Measurements from ENCODE around the gene ART4.

ART4 gene

DNA sequence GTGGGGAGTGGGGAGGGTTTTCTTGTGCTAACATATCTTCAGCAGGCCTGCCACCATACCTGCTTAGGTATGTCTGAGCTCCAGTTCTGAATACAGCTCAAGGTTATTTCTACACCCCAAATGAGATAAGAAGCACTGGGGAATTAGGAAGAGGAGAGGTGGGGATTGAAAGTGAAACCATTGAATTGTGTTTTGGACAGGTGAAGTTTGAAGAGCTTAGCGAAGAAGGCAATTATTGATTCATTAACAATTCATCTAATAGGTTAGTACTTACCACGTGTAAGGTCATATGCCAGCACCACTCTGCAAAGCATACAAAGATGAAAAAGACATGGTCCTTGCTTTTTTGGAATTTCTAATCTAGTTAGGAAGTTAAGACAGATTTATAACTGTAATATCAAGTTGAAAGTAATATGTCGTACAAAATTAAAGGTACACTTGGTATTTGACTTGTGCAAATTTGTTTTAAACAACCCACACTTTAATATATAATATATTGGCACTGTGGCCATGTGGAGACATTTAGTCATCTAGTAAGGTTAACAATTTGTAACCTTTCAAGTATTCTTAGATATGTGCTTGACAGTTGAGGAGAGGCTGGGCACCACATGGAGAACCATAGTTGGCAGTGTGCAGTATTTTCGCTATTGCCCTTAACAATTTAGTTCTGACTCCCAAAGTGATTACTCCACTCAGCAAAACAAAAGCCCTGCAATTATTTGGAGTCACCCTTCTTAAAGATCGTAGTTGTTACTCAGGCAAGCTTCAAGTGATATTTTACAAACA, 33.0 kb downstream of the ART4 start:
- DNase-seq: no peak

- DNase-seq: no peak
These were observed 39.5 kb downstream of the ART4 start for GRCh38 chr12:14803830-14804160.

- DNase-seq: peak; percentile 72
These were observed 40.1 kb downstream of the ART4 start, which contains the start of the genes C12orf60 and WBP11 for GRCh38 chr12:14803011-14803829. Gene C12orf60 (plus strand): TSS chr12:14803670. CDS start chr12:14822936, 19,266 bp downstream. Gene WBP11 (minus strand): TSS chr12:14803478. CDS start chr12:14801383, 2,095 bp downstream.

- DNase-seq: no peak
These were observed 40.7 kb downstream of the ART4 start for GRCh38 chr12:14802721-14803010.

- no peak for DNase-seq
These were observed 41.1 kb downstream of the ART4 start for GRCh38 chr12:14802247-14802646.

DNA sequence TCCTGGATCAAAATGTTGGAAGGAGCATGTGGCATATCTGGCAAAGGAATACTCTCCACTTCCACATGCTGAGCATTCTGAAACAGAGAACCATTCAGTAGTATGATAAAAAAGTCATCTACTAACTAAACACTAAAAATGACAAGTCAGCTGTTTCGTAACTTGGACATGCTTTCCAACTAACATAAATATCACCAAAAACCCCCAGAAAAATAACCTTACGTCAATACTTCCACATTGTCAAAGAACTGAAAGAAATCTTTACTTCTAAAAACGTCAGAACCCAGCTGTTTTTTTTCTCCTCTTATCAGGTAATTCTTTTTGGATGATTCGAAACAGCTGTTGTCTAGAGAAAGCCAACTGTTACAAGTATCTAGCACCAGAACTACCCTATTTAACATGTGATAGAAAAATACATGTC, 48.3 kb downstream of the ART4 start:
- no peak for DNase-seq

GRCh38 chr12:14785568-14785967, 57.8 kb downstream of the ART4 start:
- DNase-seq: no peak

- DNase-seq: no peak
These were observed 58.9 kb downstream of the ART4 start for GRCh38 chr12:14784471-14784870.

GRCh38 chr12:14782756-14783155, 60.6 kb downstream of the ART4 start:
- no peak for DNase-seq

DNA sequence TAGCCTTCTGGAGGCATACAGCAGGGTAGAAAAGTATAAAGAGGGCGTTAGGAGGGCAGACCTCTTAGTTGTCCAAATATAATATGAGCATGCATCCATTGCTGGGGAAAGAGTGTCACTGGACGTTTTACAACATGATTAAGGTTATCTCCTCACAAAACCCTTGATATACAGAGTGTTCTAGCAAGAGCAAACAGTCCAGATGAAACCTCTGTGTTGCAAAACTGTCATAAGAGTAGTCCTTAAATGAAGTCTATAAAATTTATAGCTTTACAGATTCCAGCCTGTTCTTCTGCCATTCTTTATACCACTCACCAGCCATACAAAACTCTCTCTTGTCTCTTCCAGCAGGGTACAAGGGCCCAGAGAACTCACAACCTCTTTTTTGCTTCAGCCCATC, 61.8 kb downstream of the ART4 start:
- DNase-seq: no peak

- no peak for DNase-seq
These were observed 62.5 kb downstream of the ART4 start for GRCh38 chr12:14780859-14781258.

GRCh38 chr12:14779834-14780233, 63.5 kb downstream of the ART4 start:
- no peak for DNase-seq

DNA sequence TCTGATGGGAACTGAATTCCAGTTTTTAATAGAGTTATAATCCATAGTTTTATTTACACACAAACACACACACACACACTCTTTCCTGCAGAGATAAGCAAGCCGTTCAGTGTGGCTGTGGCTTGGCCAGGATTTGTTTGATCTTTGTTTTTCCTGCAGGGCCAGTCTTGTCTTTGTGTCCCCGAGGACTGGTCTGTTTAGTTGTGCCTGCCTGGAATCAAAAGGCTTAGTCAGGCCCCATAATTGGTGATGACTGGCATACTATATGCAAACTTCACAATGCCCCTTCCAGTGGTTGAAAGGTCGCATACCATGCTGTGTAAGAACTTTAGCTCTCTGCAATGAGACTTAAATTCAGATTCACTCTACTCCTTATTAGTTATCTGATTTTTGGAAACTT, 66.1 kb downstream of the ART4 start:
- DNase-seq: no peak

- DNase-seq: peak; percentile 2
These were observed 66.9 kb downstream of the ART4 start for GRCh38 chr12:14776236-14776961.

DNA sequence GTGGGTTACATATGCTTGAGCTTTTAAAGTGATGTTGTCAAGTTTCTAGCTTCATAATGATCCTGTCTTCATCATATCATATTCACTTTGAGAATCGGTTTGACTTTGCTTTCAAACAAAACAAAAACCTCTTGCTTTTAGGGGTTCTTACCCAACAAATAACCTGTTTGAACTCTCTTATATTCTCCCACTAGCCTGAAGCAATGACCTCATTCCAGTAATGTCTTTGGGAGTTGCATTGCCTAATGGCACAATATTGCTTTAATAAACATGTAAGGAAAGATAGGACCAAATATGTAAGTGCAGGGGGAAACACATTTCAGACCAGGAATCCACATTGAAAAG, 67.7 kb downstream of the ART4 start:
- no peak for DNase-seq

All from KG1 (cell line).